SIG-M5 treated with dmso at 0.1 percent for 504 hours (cell line): ENCODE data around the gene SOS1.

Source experiments
- DNase-seq: peaks from one replicate; lab custom pipeline; 2025; ENCODE audit not compliant: unreplicated experiment; lab: John Stamatoyannopoulos, UW

SOS1 gene

GRCh38 chr2:39033980-39034379 lies 86.9 kb downstream of the SOS1 start:
- DNase-seq: no peak

DNA sequence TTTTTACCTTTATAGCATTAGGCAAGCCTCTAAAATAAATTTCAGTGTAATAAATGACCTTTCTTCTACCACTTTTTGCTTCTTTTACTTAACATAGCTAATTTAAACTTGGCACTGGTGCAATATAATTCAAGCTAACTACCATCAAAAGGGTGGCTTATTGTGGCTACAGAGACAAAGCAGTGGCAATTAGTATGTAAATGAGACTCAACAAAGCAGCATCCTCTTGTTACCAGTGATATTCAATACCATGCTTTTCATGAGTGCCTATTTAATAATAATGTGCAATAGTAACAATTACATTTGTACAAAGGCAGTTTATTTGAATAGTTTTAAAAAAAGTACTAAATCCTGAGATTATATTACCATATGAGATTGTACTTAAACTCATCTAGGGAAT lies 93.4 kb downstream of the SOS1 start:
- no peak for DNase-seq

DNA sequence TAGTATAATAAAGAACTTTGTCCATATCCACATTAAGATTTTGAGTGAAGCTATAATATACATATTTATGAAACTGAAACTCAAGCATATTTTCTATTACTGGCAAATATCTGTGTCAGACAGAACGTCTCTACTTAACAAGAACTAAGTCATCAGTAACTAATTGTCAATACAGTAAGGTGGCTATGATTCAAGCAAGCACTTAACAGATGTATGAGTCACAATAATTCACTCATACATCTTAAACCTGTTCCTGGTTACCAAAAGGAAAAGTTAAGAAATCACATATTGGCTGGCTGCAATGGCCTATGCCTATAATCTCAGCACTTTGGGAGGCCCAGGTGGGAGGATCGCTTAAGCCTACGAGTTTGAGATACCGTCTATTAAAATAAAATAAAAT lies 96.0 kb downstream of the SOS1 start:
- DNase-seq: no peak

DNA sequence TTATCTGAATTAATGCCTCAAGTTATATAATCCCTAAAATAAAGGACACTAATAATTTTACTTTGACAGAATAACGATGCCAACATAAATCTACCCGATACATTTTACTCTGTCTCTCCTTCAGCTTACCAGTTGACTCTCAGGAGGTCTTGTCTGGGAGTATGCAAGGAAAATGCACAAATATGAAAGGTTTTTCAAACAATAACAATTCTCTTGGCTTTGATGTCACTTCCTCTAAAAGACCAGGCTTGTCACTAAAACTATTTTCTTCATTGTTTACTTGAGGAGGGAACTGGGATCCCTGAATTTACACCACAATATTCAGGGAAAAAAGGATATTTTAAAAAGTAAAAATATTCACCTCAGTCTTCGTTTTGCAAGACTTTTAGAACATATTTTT lies 97.2 kb downstream of the SOS1 start:
- no peak for DNase-seq

DNA sequence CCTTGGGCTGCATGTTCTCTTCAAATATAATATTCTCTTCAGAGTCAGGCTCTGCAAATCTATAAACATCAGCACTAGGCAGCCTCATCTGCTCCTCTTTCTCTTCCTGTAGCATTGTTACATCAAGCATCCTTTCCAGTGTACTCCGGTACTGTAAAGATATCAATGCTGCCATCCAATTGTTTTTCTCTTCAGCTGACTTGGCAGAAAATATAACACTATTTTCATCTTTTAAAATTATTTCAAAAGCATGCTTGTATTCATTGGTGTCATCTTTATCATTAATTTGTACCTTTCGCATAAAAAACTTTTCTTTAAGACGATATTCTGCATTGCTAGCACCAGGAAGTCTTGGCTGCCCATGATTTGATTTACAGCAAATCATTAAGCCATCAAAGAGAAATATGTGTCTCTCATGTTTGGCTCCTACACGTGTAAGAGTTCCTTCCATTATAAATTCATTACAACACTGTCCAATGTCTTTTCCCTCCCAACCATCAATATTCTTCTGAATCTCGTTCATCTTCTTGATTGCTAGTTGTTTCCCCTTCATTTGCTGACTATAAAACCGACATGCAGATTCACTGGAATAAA lies 98.1 kb downstream of the SOS1 start:
- DNase-seq: no peak

- no peak for DNase-seq
Measured at GRCh38 chr2:39020383-39020782, 100.5 kb downstream of the SOS1 start.

DNA sequence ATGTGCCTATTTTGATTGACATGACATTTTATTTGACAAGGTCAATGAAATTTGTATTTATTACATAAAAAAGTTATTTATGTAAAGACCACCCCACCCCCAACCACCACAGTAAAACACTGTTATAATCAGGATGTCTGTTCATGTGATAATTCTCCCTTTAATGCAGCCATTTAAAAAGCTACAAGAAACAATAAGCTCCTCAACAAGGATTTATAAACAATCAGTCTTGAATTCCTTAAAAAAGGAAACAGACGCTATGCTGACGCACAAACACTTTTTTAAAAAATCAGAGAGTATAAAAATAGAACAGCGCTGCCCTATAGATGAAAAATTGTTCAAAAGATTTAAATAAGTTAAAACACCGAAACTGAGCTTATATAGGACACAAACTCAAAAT lies 102.2 kb downstream of the SOS1 start:
- no peak for DNase-seq

- DNase-seq: no peak
Measured at GRCh38 chr2:39017334-39017733, 103.5 kb downstream of the SOS1 start.

GRCh38 chr2:39015424-39015823 lies 105.4 kb downstream of the SOS1 start:
- DNase-seq: no peak

DNA sequence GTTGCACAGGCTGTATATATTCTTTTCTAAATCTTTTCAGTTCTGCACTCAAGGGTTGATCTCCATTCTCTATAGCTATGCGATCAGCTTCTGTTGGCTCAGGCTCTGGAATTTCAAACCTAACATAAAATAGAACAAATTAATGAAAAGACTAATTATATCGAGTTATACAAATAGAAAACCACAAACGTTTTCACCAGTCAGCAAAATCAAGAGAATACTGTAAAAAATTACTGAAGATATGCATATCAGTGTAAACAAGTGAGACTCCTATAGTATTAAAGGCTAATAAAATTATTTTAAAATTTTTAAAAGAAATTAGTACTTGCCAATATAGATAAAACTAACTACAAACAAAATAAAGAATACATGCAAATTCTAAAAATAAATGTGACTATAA lies 107.0 kb downstream of the SOS1 start:
- DNase-seq: no peak

DNA sequence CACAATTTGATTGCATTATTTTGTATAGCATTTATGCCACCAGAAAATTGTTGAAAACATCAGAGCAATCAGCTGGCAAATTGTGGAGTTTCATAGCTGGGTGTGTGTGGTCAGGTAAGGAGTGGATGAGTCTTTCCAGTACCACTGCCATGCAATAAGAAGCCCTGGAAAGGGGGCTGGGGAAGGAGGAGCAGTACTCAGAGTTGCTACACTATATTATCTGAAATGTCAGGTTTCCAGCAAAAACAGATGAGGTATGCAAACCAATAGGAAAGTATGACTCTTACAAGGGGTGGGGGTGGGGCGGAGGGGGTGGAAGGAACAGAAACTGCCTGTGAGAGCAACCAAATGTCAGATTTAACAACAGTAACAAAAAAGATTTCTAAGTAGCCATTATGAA lies 112.2 kb downstream of the SOS1 start:
- no peak for DNase-seq

DNA sequence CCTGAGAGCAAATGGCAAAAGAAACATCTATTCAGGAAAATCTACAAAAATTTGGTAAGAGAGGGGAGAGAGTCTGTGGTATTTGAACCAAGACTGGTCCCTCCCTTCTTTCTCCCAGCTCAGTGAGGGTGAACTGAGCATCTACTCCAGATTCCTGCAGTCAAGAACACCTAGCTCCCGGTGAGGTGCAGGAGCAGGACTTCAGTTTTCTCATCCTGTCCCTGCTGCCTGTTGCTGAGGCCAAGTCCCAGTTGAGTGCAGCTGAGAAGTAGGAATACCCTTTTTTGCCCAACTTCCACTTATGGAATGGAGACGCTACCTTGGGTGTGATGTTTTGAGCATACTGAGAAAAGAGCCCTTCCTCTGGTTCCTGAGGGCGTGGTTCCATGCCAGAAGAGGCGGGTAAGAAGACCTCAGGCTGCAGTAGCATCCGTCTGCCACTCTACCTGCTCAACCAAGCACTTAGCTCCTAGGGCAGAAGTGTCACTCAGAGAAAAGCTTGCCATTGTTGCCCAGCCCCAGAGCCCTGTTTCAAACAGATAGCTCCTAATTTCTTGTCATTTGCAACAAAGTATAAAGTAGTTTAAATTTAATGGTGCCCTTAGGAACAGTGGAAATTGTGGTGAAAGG lies 112.9 kb downstream of the SOS1 start:
- DNase-seq: no peak

DNA sequence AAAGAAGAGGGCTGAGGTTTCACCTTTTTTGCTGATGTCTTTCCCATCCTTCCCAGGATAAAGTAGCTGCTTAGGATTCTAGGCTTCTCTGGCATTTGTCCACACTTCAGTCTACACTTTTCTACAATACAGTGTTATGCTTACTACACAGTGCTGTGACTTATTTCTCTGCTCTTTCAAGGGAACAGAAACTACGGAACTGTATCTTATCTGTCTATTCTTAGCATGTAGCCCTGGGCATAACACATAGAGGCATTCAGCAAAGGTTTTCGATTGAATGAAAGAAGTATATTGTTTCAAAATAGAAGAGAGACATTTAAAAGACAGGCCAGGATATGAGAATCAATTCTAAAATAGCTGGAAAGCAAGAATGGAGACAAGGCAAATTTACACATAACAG lies 120.3 kb downstream of the SOS1 start:
- no peak for DNase-seq

- DNase-seq: peak; percentile 29
Measured at GRCh38 chr2:38997781-38998180, 123.1 kb downstream of the SOS1 start.

DNA sequence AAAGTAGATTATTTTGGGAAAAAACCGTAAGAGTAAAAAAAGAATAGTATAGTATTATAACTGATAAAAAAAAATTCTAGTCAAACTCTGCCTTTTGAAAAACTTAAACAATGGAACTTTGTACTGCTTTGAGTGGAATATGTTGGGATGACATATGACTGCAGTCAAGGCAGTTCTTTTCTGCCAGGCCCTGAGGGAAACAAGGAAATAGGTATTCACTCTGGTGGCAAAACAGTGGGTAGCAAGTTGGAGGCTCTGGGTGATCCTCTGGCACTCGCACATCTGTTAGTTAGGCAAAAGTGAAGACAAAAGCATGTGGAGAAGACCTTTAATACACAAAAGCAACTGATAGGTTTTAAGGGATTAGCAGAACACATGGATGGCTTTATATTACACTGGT lies 129.0 kb downstream of the SOS1 start:
- no peak for DNase-seq

GRCh38 chr2:38988716-38989115 lies 132.1 kb downstream of the SOS1 start:
- no peak for DNase-seq

GRCh38 chr2:38982498-38982897 lies 138.4 kb downstream of the SOS1 start:
- no peak for DNase-seq

- no peak for DNase-seq
Measured at GRCh38 chr2:38981670-38982357, 139.0 kb downstream of the SOS1 start.

DNA sequence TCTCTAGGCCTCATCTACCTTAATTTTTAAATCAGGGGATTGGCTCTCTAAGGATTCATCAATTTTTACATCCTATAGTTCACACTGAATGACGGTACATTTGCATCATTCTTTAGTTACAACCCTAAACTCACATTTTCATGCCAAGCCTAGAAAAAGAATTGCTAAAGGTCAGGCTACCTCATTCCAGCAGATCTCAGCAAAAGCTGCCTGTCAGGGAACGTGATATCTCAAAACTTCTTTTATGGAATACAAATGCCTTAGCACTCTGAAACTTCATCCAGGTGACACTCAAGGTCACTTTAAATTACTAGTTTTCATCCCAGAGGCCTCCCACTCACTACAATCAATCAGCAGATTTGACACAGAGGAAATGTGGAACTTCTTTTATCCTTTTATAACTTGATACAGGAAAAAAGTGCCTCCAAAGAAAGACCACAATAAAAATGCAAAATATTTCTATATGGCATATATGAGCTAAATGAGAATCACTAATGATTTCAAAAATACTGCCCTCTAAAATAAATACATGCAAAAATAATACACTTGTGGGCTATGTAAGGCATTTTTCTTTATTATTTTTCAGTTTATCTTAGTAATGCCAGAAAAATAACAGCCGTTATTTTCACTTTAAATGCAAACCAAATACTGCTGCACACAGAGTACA lies 139.7 kb downstream of the SOS1 start:
- no peak for DNase-seq

- DNase-seq: no peak
Measured at GRCh38 chr2:38978908-38979307, 141.9 kb downstream of the SOS1 start.

DNA sequence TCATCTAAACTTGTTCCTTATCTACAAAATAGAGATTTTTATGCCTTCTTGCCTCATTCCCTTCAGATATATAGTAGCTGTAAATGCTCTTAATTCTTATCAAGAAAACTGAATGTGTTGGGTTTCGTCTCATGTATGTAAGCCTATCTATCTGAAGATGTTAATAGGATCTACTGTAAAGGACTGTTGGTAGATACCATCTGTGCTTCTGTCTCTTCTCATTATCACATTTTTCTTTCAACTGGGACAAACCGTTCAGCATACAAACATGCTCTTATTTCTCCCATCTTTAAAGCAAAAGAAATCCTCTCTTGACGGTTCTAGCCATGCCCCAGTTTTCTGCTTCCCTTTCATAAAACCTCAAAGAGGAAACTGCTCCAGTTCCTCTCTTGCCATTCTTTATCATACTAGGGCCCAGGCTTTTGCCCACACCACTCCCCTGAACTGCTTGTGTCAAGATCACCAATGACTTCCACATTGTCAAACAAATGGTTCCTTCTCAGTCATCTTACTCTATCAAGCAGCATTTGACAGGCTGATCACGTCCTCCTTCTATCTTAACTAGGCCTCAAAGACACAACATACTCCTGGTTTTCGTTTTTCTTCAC lies 142.5 kb downstream of the SOS1 start:
- peak; percentile 51 for DNase-seq

DNA sequence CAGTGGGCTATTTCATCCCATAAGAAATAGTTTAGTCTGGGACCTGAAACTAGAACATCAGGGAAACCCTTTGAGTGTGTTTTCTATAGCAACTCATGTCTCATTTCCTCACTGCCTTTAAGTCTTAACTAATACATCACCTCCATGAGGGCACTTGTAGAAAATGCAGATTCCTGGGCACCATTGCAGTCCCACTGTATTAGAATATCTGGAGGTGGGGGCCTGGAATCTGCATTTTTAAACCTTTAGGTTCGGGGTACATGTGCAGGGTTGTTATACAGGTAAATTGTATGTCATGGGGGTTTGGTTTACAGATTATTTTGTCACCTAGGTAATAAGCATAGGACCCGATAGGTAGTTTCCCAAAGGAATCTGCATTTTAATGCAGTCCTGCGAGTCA lies 143.8 kb downstream of the SOS1 start:
- DNase-seq: no peak
